B cell (primary cell): Measurements from ENCODE around the gene NHSL1. TPM values are rescaled to one million over a fixed set of nuclear protein-coding genes. Genes with fewer than 3 reads are reported as not detected.

Experiments
- ATAC-seq: fragments of 200-7000 bp; cut with Tn5 transposase; one replicate; pipeline ENCODE4 v1.10.0; 2021; ENCODE audit warnings: low read depth, mild to moderate bottlenecking, moderate number of reproducible peaks, moderate library complexity
- CTCF ChIA-PET: fragments of 350-600 bp; sonication (Branson Sonifier 250); formaldehyde crosslinking; loops from one replicate; lab custom pipeline; 2021; ENCODE audit warnings: antibody characterized with exemption, inconsistent platforms; lab: Charles Lee
- POLR2A ChIA-PET: fragments of 350-600 bp; sonication (Branson Sonifier 250); formaldehyde crosslinking; loops from one replicate; lab custom pipeline; 2021; ENCODE audit warnings: antibody characterized with exemption; lab: Charles Lee
- DNase-seq: peaks from one replicate; pipeline ENCODE4 v3.0.0; 2013
- H2AFZ ChIP-seq: 2 replicates; pipeline ENCODE4 v1.6.1; 2012; ENCODE audit warnings: mild to moderate bottlenecking, low read depth, low read length; ENCODE audit not compliant: insufficient read depth, poor library complexity, severe bottlenecking
- H3K27ac ChIP-seq, 2 donors: 1 replicate in 1 of 2; 2 replicates in 1 of 2; pipeline ENCODE4 v1.5.1; 2012 to 2013; ENCODE audit warnings: low read length in 2 of 2, mild to moderate bottlenecking in 2 of 2, moderate library complexity in 1 of 2
- H3K27me3 ChIP-seq, 4 experiments: fragments of 200-600 bp in 1 of 4; sonication (generic) in 1 of 4; replicated peaks in 1 of 4; 1 replicate in 2 of 4; 2 replicates in 2 of 4; pipeline versions ENCODE4 v1.6.1 to v1.7.0; 2013 to 2016; ENCODE audit warnings: low read length in 3 of 4, mild to moderate bottlenecking in 2 of 4, mixed read lengths in 1 of 4, moderate library complexity in 1 of 4; ENCODE audit not compliant: insufficient read depth in 4 of 4, control insufficient read depth in 3 of 4; ENCODE audit errors: control extremely low read depth in 1 of 4
- H3K36me3 ChIP-seq, 2 experiments: replicated peaks in 1 of 2; 1 replicate in 1 of 2; 2 replicates in 1 of 2; pipeline versions ENCODE4 v1.6.1 to v1.7.1; 2013; ENCODE audit warnings: low read length in 1 of 2; ENCODE audit not compliant: insufficient read depth in 2 of 2, control insufficient read depth in 1 of 2; ENCODE audit errors: control extremely low read depth in 1 of 2, extremely low read depth in 1 of 2
- H3K4me1 ChIP-seq, 2 donors: fragments of 200-600 bp in 1 of 2; sonication (generic) in 1 of 2; 1 replicate in 1 of 2; 2 replicates in 1 of 2; pipeline versions ENCODE4 v1.5.1 to v1.6.1; 2013 to 2017; ENCODE audit warnings: low read length in 2 of 2; ENCODE audit not compliant: control insufficient read depth in 2 of 2, insufficient read depth in 2 of 2
- H3K4me2 ChIP-seq: replicated peaks from 2 replicates; pipeline ENCODE3; 2012; ENCODE audit warnings: mild to moderate bottlenecking, low read depth, low read length; ENCODE audit not compliant: poor library complexity, severe bottlenecking
- H3K4me3 ChIP-seq, 5 experiments: fragments of 200-600 bp in 1 of 5; sonication (generic) in 1 of 5; 1 replicate in 3 of 5; 2 replicates in 2 of 5; pipeline versions ENCODE4 v1.5.1 to v1.7.0; 2011 to 2016; ENCODE audit warnings: low read length in 4 of 5, mild to moderate bottlenecking in 4 of 5, low read depth in 2 of 5, control low read depth in 1 of 5, moderate library complexity in 1 of 5; ENCODE audit not compliant: insufficient read depth in 1 of 5; ENCODE audit errors: control extremely low read depth in 1 of 5, extremely low read depth in 1 of 5
- H3K79me2 ChIP-seq: fragments of 200-600 bp; sonication (generic); one replicate; pipeline ENCODE4 v1.6.0; 2016; ENCODE audit warnings: low read length; ENCODE audit not compliant: control insufficient read depth, insufficient read depth
- H3K9ac ChIP-seq: fragments of 200-600 bp; sonication (generic); 2 replicates; pipeline ENCODE4 v1.6.1; 2017; ENCODE audit warnings: mild to moderate bottlenecking, low read length, moderate library complexity
- H3K9me3 ChIP-seq, 3 donors: one replicate each; pipeline versions ENCODE4 v1.6.1 to v1.7.1; 2013; ENCODE audit warnings: low read length in 2 of 3; ENCODE audit not compliant: control insufficient read depth in 2 of 3, insufficient read depth in 1 of 3; ENCODE audit errors: control extremely low read depth in 1 of 3
- H4K20me1 ChIP-seq: 2 replicates; pipeline ENCODE4 v1.6.0; 2012; ENCODE audit warnings: mild to moderate bottlenecking, low read length; ENCODE audit not compliant: insufficient read depth, control insufficient read depth, poor library complexity, severe bottlenecking
- H3K27ac Mint-ChIP-seq: one replicate; pipeline ENCODE4 v1.8.0; 2021; ENCODE audit warnings: mixed read lengths
- H3K27me3 Mint-ChIP-seq: one replicate; pipeline ENCODE4 v1.8.0; 2021; ENCODE audit warnings: mixed read lengths
- H3K4me1 Mint-ChIP-seq: one replicate; pipeline ENCODE4 v1.8.0; 2021; ENCODE audit warnings: mixed read lengths
- H3K4me3 Mint-ChIP-seq: one replicate; pipeline ENCODE4 v1.8.0; 2021; ENCODE audit warnings: mixed read lengths
- H3K9me3 Mint-ChIP-seq: one replicate; pipeline ENCODE4 v1.8.0; 2022; ENCODE audit warnings: mixed read lengths; ENCODE audit not compliant: insufficient read depth
- EZH2 ChIP-seq: IDR thresholded peaks from 2 replicates; pipeline ENCODE4 v1.6.1; 2012; ENCODE audit warnings: borderline replicate concordance, low read depth, mild to moderate bottlenecking, moderate library complexity, low read length; ENCODE audit not compliant: insufficient read depth, poor library complexity, severe bottlenecking
- WGBS: methylation state at CpG from one replicate; pipeline ENCODE4 v1.1.5; 2013; ENCODE audit warnings: missing lambda C conversion rate; ENCODE audit not compliant: insufficient coverage; 5-methylcytosine and 5-hydroxymethylcytosine counted together
- intact Hi-C: fragments of 100-400 bp; cut with micrococcal nuclease; formaldehyde crosslinking; loops from one replicate; pipeline ENCODE4 v1.10.0; 2022
- polyA plus RNA-seq: library from polyadenylated mRNA; depleted of rRNA; stranded (reverse); fragments of >200 nt; gene quantifications from 2 replicates; pipeline ENCODE4 v1.2.3, GENCODE V29; 2012
- total RNA-seq, 2 donors: library from RNA; stranded (reverse); fragments of 120-200 nt in 1 of 2; gene quantifications; 1 replicate in 1 of 2; 2 replicates in 1 of 2; pipeline versions ENCODE4 v1.2.3 to v1.2.4, GENCODE V29; 2013 to 2022
- TF ChIP-seq, protein P1 (sequence below): fragments of 200-600 bp; IDR thresholded peaks from one replicate; pipeline ENCODE4 v1.8.0; 2022; ENCODE audit warnings: antibody characterized with exemption, mild to moderate bottlenecking

Gene NHSL1
- total and polyA plus RNA-seq, 2 donors (not counting 1 experiment from before 2014, with no cell fraction given) = 0.04 to 0.10 TPM

DNA sequence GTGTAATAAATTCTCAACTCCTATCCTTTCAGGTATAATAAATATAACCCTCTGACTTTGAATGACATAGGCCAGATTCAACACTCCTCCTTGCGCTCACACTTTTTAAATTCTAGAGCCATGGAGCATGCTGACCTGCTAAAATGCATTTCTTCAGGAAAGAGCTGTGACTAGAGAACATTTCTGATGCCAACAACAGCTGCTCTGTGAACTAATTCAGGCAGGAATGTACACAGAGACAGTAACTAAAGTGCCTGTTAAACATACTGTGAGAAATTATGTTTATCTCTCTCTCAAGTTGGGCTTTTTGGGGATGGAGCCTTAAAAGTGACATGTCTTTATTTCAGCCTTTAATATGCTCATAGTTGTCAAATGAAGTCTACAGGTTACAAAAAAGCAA lies 8.3 kb downstream of the NHSL1 start:
- ChIA-PET POLR2A (no interaction called here), CTCF (interaction anchor here (0.6 kb wide), 1 partner anchor 64 kb away, joined by 4 read pairs; no protein-coding TSS in a partner anchor)
- no peak overlapping the region for H3K4me3 Mint-ChIP-seq
- no peak overlapping the region for H3K4me2 ChIP-seq
- H3K27me3 Mint-ChIP-seq = peaks cover 29% of the 10 kb centered on the region
- no peaks in the 10 kb centered on the region for H3K4me1 ChIP-seq
- H2AFZ ChIP-seq = no peak overlapping the region
- H3K79me2 ChIP-seq = no peaks in the 10 kb centered on the region
- ATAC-seq (no peak), DNase-seq (no peak)
- no peak overlapping the region for H3K4me3 ChIP-seq
- H3K27ac ChIP-seq = no peak overlapping the region
- no peaks in the 10 kb centered on the region for H3K36me3 ChIP-seq
- H4K20me1 ChIP-seq = no peaks in the 10 kb centered on the region
- no peaks in the 10 kb centered on the region for H3K27me3 ChIP-seq
- H3K4me1 Mint-ChIP-seq = no peaks in the 10 kb centered on the region
- 100% methylated on average over 1 of the region's 1 CpG for WGBS
- intact Hi-C loops = no loop called here
- TF ChIP-seq EZH2 = no peak
- TF ChIP-seq, protein P1, sequence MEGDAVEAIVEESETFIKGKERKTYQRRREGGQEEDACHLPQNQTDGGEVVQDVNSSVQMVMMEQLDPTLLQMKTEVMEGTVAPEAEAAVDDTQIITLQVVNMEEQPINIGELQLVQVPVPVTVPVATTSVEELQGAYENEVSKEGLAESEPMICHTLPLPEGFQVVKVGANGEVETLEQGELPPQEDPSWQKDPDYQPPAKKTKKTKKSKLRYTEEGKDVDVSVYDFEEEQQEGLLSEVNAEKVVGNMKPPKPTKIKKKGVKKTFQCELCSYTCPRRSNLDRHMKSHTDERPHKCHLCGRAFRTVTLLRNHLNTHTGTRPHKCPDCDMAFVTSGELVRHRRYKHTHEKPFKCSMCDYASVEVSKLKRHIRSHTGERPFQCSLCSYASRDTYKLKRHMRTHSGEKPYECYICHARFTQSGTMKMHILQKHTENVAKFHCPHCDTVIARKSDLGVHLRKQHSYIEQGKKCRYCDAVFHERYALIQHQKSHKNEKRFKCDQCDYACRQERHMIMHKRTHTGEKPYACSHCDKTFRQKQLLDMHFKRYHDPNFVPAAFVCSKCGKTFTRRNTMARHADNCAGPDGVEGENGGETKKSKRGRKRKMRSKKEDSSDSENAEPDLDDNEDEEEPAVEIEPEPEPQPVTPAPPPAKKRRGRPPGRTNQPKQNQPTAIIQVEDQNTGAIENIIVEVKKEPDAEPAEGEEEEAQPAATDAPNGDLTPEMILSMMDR = no peak
- H3K9me3 ChIP-seq = no peaks in the 10 kb centered on the region
- no peak overlapping the region for H3K27ac Mint-ChIP-seq
- no peak overlapping the region for H3K9ac ChIP-seq
- H3K9me3 Mint-ChIP-seq = no peaks in the 10 kb centered on the region

GRCh38 chr6:138489846-138490245 lies 9.4 kb downstream of the NHSL1 start:
- H3K9ac ChIP-seq = no peak overlapping the region
- H3K4me1 ChIP-seq = no peaks in the 10 kb centered on the region
- Mint-ChIP-seq H3K4me1 (no peaks in the 10 kb centered on the region), H3K27me3 (peaks cover 37% of the 10 kb centered on the region), H3K9me3 (no peaks in the 10 kb centered on the region), H3K4me3 (no peak overlapping the region), H3K27ac (no peak overlapping the region)
- no peaks in the 10 kb centered on the region for H3K9me3 ChIP-seq
- H2AFZ ChIP-seq = no peak overlapping the region
- TF ChIP-seq, protein P1 = no peak
- TF ChIP-seq EZH2 = no peak
- H3K79me2 ChIP-seq = no peaks in the 10 kb centered on the region
- ATAC-seq (no peak), DNase-seq (no peak)
- intact Hi-C loops = no loop called here
- H3K27ac ChIP-seq = no peak overlapping the region
- H4K20me1 ChIP-seq = no peaks in the 10 kb centered on the region
- H3K36me3 ChIP-seq = no peaks in the 10 kb centered on the region
- no peaks in the 10 kb centered on the region for H3K27me3 ChIP-seq
- POLR2A ChIA-PET = no interaction called here
- WGBS = 100% methylated on average over 1 of the region's 2 CpGs
- no peak overlapping the region for H3K4me3 ChIP-seq
- CTCF ChIA-PET = interaction anchor here (0.7 kb wide), 1 partner anchor 136 kb away, joined by 3 read pairs; no protein-coding TSS in a partner anchor
- no peak overlapping the region for H3K4me2 ChIP-seq
